ENCODE measurements around the gene C1QB. TPM values are rescaled to one million over a fixed set of nuclear protein-coding genes. Genes with fewer than 3 reads are reported as not detected.

C1QB gene
- total and polyA plus RNA-seq, 7 donors, result 82.0 to 843 (median 367) TPM

DNA sequence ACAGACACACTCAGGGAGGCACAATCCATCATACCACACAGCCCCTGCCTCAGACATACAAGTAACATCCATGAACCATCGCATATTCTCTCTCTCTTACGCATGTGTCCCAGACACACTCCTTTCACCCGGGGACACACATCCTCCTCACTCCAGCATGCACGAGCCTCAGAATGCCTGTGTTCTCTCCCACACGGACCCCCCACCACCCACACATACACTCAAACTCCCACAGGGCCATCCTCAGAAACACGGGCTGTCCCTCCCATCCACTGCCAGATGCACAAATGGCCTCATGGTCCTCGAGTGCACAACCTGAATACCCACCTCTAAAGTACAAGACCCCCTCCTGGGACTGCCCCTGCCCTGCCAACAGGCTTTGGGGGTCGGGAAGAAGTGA is 11.8 kb upstream of the C1QB start:
- no peak for DNase-seq
- 53 to 67% methylated on average over 8 of the region's 8 CpGs for WGBS, 2 donors
- Histone ChIP-seq H3K27me3 (peaks cover 0 to 7% (median 0%) of the 10 kb centered on the region in 3 donors), H3K36me3 (no peaks in the 10 kb centered on the region), H3K27ac (no peak overlapping the region), H3K4me3 (no peak overlapping the region), H3K4me1 (peaks cover 0 to 8% (median 0%) of the 10 kb centered on the region in 4 donors), H3K9me3 (no peaks in the 10 kb centered on the region)
- no peak for TF ChIP-seq EP300 (IDR thresholded peaks at IDR 0.05)
- TF ChIP-seq, protein P1, sequence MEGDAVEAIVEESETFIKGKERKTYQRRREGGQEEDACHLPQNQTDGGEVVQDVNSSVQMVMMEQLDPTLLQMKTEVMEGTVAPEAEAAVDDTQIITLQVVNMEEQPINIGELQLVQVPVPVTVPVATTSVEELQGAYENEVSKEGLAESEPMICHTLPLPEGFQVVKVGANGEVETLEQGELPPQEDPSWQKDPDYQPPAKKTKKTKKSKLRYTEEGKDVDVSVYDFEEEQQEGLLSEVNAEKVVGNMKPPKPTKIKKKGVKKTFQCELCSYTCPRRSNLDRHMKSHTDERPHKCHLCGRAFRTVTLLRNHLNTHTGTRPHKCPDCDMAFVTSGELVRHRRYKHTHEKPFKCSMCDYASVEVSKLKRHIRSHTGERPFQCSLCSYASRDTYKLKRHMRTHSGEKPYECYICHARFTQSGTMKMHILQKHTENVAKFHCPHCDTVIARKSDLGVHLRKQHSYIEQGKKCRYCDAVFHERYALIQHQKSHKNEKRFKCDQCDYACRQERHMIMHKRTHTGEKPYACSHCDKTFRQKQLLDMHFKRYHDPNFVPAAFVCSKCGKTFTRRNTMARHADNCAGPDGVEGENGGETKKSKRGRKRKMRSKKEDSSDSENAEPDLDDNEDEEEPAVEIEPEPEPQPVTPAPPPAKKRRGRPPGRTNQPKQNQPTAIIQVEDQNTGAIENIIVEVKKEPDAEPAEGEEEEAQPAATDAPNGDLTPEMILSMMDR (IDR thresholded peaks at IDR 0.05), result no peak
- no peak for TF ChIP-seq POLR2AphosphoS5 (IDR thresholded peaks at IDR 0.05)
- no peak for TF ChIP-seq POLR2A (IDR thresholded peaks at IDR 0.05)
- intact Hi-C loops (cut with DNase I), result no loop called here

- Histone ChIP-seq H3K36me3 (no peaks in the 10 kb centered on the region), H3K9me3 (no peaks in the 10 kb centered on the region), H3K27me3 (peaks cover 0 to 7% (median 0%) of the 10 kb centered on the region in 3 donors), H3K4me3 (no peak overlapping the region), H3K4me1 (peaks cover 0 to 8% (median 0%) of the 10 kb centered on the region in 4 donors), H3K27ac (no peak overlapping the region)
- DNase-seq, result peak; percentile 88
- peak in 2 of 4 donors; percentile 52 to 71 for TF ChIP-seq POLR2AphosphoS5 (IDR thresholded peaks at IDR 0.05)
- TF ChIP-seq, protein P1 (IDR thresholded peaks at IDR 0.05), result peak; percentile 73 to 91 (median 88)
- no peak for TF ChIP-seq POLR2A (IDR thresholded peaks at IDR 0.05)
- intact Hi-C loops (cut with DNase I), result loop anchor here (1.0 kb wide), 1 partner anchor 222 kb away; no protein-coding TSS in a partner anchor
- 6 to 15% methylated on average over 18 of the region's 18 CpGs for WGBS, 2 donors
These were observed 11.0 kb upstream of the C1QB start for GRCh38 chr1:22641906-22642636.

GRCh38 chr1:22643381-22643780 is 9.7 kb upstream of the C1QB start, which contains the start of gene C1QC:
TSS of gene C1QC (plus strand) at chr1:22643633. CDS start at chr1:22644024, 391 bp downstream.
- intact Hi-C loops (cut with DNase I), result no loop called here
- no peaks in the 10 kb centered on the region for H3K36me3 ChIP-seq
- H3K27me3 ChIP-seq, result peaks cover 0 to 6% (median 0%) of the 10 kb centered on the region in 3 donors
- peak within 1 kb of the TSS in 3 of 4 donors; percentile 10 to 43 (median 30) for H3K4me3 ChIP-seq
- DNase-seq, result peak; percentile 79
- H3K4me1 ChIP-seq, result peaks cover 0 to 8% (median 0%) of the 10 kb centered on the region in 4 donors
- TF ChIP-seq POLR2AphosphoS5 (IDR thresholded peaks at IDR 0.05) (peak in 1 of 4 donors; percentile 45), EP300 (IDR thresholded peaks at IDR 0.05) (no peak)
- TF ChIP-seq, protein P1 (IDR thresholded peaks at IDR 0.05), result no peak
- no peaks in the 10 kb centered on the region for H3K9me3 ChIP-seq
- H3K27ac ChIP-seq, result peak within 1 kb of the TSS; percentile 25 to 50 (median 40)
- 67 to 70% methylated on average over 8 of the region's 8 CpGs for whole genome bisulfite sequencing, 2 donors

DNA sequence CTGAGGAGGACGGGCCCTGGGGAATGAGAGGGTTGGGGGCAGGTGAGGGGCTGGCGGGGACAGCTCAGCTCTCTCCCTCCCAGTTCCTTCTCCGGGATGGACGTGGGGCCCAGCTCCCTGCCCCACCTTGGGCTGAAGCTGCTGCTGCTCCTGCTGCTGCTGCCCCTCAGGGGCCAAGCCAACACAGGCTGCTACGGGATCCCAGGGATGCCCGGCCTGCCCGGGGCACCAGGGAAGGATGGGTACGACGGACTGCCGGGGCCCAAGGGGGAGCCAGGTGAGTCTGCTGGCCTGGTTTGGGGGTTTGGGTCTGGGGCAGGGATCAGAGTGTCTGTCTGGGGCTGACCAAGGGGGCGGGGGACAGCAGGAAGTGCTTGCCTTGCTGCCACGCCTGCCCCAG is 9.1 kb upstream of the C1QB start:
- no peak for TF ChIP-seq POLR2AphosphoS5 (IDR thresholded peaks at IDR 0.05)
- no peak for TF ChIP-seq EP300 (IDR thresholded peaks at IDR 0.05)
- TF ChIP-seq, protein P1 (IDR thresholded peaks at IDR 0.05), result no peak
- Histone ChIP-seq H3K9me3 (no peaks in the 10 kb centered on the region), H3K36me3 (no peaks in the 10 kb centered on the region), H3K4me1 (peaks cover 0 to 8% (median 0%) of the 10 kb centered on the region in 4 donors), H3K4me3 (peak overlapping the region in 3 of 4 donors; percentile 10 to 43 (median 30)), H3K27me3 (peaks cover 0 to under 1% (median 0%) of the 10 kb centered on the region in 3 donors), H3K27ac (peak overlapping the region; percentile 25 to 50 (median 40))
- intact Hi-C loops (cut with DNase I), result no loop called here
- DNase-seq, result no peak
- 71 to 84% methylated on average over 12 of the region's 12 CpGs for WGBS, 2 donors

Measured in sigmoid colon (tissue), 7 donors.